GM10248 (cell line): ENCODE measurements around the gene PPP2R5B.

ENCODE experiments used
- CTCF ChIA-PET: fragments of 300-600 bp; sonication (Branson Sonifier 250); formaldehyde crosslinking; extraction: SDS; loops from one replicate; lab custom pipeline; 2021; ENCODE audit warnings: antibody characterized with exemption; lab: Yijun Ruan, JAX
- POLR2A ChIA-PET: fragments of 350-650 bp; sonication (Branson Sonifier 250); formaldehyde crosslinking; extraction: SDS; loops from one replicate; lab custom pipeline; 2020; ENCODE audit warnings: antibody characterized with exemption; lab: Yijun Ruan, JAX
- DNase-seq: peaks from one replicate; pipeline ENCODE4 v3.0.0; 2012; ENCODE audit errors: extremely low spot score
- TF ChIP-seq, protein P1 (sequence below): IDR thresholded peaks from 2 replicates; pipeline ENCODE4 v1.5.1; 2012; ENCODE audit warnings: mild to moderate bottlenecking, low read depth; ENCODE audit errors: extremely low read depth, missing control alignments, control extremely low read depth

PPP2R5B gene

DNA sequence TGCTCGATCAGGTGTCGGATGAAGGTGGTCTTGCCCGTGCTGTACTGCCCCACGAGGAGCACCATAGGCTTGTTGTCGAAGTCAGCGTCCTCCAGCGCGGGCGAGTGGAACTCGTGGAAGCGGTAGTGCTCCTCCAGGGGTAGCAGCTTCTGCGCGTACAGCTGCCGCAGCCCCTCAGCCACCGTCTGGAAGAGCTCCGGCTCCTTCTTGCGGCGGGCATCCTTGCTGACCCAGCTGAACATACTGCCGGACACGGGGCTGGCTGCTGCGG, 46.3 kb upstream of the PPP2R5B start:
- no peak for DNase-seq
- POLR2A ChIA-PET: interaction anchor here (0.9 to 7.8 kb wide), 9 partner anchors 10 to 106 kb away, joined by 3 to 225 read pairs (median 7); partner anchors contain the start of genes CDC42BPG, MEN1, PPP2R5B and SF1
- TF ChIP-seq, protein P1, sequence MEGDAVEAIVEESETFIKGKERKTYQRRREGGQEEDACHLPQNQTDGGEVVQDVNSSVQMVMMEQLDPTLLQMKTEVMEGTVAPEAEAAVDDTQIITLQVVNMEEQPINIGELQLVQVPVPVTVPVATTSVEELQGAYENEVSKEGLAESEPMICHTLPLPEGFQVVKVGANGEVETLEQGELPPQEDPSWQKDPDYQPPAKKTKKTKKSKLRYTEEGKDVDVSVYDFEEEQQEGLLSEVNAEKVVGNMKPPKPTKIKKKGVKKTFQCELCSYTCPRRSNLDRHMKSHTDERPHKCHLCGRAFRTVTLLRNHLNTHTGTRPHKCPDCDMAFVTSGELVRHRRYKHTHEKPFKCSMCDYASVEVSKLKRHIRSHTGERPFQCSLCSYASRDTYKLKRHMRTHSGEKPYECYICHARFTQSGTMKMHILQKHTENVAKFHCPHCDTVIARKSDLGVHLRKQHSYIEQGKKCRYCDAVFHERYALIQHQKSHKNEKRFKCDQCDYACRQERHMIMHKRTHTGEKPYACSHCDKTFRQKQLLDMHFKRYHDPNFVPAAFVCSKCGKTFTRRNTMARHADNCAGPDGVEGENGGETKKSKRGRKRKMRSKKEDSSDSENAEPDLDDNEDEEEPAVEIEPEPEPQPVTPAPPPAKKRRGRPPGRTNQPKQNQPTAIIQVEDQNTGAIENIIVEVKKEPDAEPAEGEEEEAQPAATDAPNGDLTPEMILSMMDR: no peak
- CTCF ChIA-PET: interaction anchor here (12.5 to 31.5 kb wide), 2 partner anchors 13 to 24 kb away, joined by 152 to 1137 read pairs; partner anchors contain the start of gene CDC42BPG

DNA sequence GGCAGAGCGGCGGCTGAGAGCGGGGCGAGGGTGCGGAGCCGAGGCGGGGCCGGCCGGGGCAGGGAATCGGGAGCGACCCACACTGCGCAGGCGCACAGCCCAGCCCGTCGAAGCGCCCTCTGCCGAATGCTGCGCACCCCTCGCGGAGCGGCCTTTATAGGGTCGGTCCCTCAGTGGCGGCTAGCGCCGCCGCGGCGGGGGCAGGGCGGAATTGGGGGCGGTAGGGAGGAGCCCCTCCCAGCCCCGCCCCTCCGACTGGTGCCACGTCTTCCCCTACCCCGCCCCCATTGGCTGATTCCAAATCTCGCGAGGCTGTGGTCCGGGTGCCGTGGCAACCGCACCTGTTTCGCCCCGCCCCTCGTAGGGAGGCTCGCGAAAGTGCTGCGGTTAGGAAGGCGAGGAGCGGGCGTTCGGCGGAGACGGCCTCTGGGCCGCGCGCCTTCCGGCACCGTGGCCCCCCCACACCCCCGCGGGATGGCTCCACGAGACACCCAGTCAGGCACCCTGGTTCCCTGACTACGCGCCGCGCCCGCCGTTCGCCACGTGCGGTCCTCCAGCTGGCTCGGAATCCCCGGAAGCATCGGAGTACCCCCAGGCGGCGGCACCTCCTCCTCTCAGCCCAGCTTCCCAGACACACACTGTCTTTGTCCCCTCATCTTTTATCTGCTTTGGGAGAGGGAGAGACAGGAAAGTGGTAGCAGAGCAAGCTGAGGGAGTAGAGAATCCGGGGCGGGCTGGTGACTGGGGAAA, 45.8 kb upstream of the PPP2R5B start, which contains the start of gene EHD1:
EHD1 (minus strand) TSS at position 128 of the 750 bp plus-strand sequence. CDS start 157 bp downstream, outside the sequence.
- POLR2A ChIA-PET: interaction anchor here (0.7 to 7.8 kb wide), 10 partner anchors 9 to 106 kb away, joined by 3 to 225 read pairs (median 6); partner anchors contain the start of genes CDC42BPG, MEN1, PPP2R5B and SF1
- CTCF ChIA-PET: interaction anchor here (12.5 to 31.5 kb wide), 2 partner anchors 12 to 24 kb away, joined by 152 to 1137 read pairs; partner anchors contain the start of gene CDC42BPG
- TF ChIP-seq, protein P1: peak; percentile 79
- DNase-seq: peak; percentile 100

DNA sequence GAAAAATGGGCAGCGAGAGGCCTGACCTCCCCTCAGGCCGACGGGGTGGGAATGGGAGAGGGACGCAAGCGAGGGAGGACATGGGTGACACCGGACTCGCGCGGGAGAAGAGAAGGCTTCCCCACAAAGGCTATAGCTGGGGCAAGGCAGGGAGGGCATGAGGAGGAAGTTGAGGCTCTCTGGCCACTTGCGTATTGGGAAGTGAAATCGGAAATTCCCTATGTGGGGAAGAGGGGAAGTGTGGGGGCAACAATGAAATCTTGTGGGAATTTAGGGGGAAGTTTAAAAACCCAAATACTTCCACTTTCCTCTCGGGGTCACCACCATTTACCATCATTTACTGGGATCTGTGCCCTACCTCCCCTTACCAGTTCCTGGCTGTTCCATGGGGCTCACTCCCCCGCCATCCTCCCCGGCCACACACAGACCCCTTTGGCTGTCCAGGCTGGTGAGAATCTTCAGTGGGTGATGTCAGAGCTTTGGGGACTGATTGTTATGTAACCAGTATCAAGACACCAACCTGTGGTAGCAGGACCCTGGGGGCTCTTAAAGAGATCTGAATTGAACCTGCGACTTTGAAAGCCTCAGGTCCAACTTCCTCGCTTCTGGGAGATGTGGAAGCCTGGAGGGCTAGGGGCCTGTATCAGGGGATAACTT, 45.1 kb upstream of the PPP2R5B start:
- TF ChIP-seq, protein P1: no peak
- no peak for DNase-seq
- CTCF ChIA-PET: interaction anchor here (12.5 to 31.5 kb wide), 2 partner anchors 11 to 25 kb away, joined by 152 to 1137 read pairs; partner anchors contain the start of gene CDC42BPG
- POLR2A ChIA-PET: interaction anchor here (0.7 to 7.8 kb wide), 3 partner anchors 15 to 42 kb away, joined by 4 to 225 read pairs (median 129); partner anchors contain the start of gene CDC42BPG

DNA sequence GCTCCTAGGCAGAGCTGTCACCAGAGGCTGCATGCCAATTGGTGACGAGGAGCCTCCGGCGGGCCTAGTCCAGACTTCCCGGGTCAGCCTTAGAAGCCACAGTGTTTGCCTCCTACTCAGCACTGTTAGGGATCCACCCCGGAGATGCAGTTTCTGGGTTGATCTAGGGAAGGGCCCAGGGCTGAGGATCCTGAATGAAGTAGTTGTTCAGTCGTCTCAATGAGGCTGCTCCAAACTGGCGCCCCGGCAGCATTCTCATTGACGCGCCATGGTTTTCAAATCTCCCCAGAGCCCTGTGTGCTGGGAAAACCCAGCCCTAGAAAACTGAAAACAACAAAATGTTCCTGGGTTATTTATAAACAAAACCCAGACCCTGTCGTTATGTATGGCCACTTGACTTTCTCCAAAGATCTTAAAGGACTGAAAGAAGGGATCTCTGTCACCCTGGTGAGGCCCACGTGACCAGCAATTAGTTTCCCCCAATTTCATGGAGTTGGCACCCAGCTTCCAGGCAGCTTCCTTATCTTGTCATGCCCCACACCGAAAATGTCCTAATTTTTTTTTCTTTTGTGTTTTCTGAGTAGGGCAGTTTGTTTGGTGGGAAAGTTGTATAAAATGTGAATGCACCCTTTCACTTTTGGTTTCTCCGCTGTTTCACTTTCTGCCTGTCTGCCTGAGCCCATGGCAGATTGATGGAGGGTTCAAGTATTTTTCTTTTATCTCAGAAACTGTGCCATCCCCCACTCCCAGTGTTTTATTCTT, 44.1 kb upstream of the PPP2R5B start:
- POLR2A ChIA-PET: interaction anchor here (6.1 kb wide), 1 partner anchor 16 kb away, joined by 225 read pairs; no protein-coding TSS in a partner anchor
- TF ChIP-seq, protein P1: no peak
- CTCF ChIA-PET: interaction anchor here (12.5 to 31.5 kb wide), 2 partner anchors 10 to 26 kb away, joined by 152 to 1137 read pairs; partner anchors contain the start of gene CDC42BPG
- no peak for DNase-seq

DNA sequence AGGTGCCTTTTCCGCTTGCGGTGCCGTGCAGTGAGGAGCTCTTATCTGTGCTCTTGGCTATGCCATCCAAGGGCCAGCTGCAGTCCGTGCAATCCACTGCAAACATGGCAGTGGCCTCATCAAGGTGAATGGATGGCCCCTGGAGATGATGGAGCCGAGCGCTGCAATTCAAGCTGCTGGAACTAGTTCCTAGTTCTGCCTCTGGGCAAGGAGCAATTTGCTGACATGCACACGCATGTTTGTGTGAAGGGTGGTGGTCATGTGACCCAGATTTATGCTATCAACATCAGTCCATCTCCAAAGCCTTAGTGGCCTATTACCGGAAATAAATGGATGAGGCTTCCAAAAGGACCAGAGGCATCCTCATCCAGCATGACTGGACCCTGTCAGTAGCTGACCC, 43.0 kb upstream of the PPP2R5B start:
- ChIA-PET CTCF (interaction anchor here (12.5 to 31.5 kb wide), 2 partner anchors 9 to 27 kb away, joined by 152 to 1137 read pairs; partner anchors contain the start of gene CDC42BPG), POLR2A (no interaction called here)
- DNase-seq: no peak
- TF ChIP-seq, protein P1: no peak
